ENCODE measurements around the gene CNGA3. TPM values are rescaled to one million over a fixed set of nuclear protein-coding genes. Genes with fewer than 3 reads are reported as not detected.
A peak's percentile ranks its signal among the peaks of the same experiment; 100 is the strongest.

CNGA3 gene
- total RNA-seq, 2 experiments from 2014 or later = not detected

GRCh38 chr2:98445683-98446581 lies 99.7 kb downstream of the CNGA3 start:
- no peaks in the 10 kb centered on the region for H3K36me3 ChIP-seq (ENCODE audit: insufficient read depth, low read length)
- no TSS peak for BruUV-seq (replicated peaks)
- peaks cover 22% of the 10 kb centered on the region for H3K4me1 ChIP-seq (ENCODE audit: insufficient read depth, low read length, poor library complexity, severe bottlenecking)
- no peak overlapping the region for H3K27ac ChIP-seq (ENCODE audit: low read depth, low read length, poor library complexity, severe bottlenecking)
- H3K4me2 ChIP-seq (ENCODE audit: low read length) = peak overlapping the region; percentile 97
- ChIA-PET POLR2A (interaction anchor here (1.0 kb wide), 1 partner anchor 11 kb away, joined by 4 read pairs; no protein-coding TSS in a partner anchor), CTCF (ENCODE audit: unreplicated experiment) (no interaction called here)
- H2AFZ ChIP-seq (ENCODE audit: low read length) = peak overlapping the region; percentile 27; the same call in 1 of the 2 replicates
- H3K79me2 ChIP-seq (ENCODE audit: insufficient read depth, low read depth, low read length) = peaks cover 25% of the 10 kb centered on the region; the same call in 1 of the 2 replicates
- peaks cover 9% of the 10 kb centered on the region; the same call in 1 of the 2 replicates for H4K20me1 ChIP-seq (ENCODE audit: insufficient read depth, low read length)
- no peaks in the 10 kb centered on the region for H3K9me3 ChIP-seq (ENCODE audit: low read length)
- H3K4me3 ChIP-seq (ENCODE audit: low read depth, low read length, poor library complexity, severe bottlenecking) = peak overlapping the region; percentile 87
- no peaks in the 10 kb centered on the region for H3K9me2 ChIP-seq (ENCODE audit: insufficient read depth, low read length)
- DNase-seq (ENCODE audit: low spot score) = peak; percentile 18
- intact Hi-C loops (cut with micrococcal nuclease; ENCODE audit: unreplicated experiment) = loop anchor here (10.0 kb wide), 1 partner anchor 159 kb away; the partner anchor contains the start of genes COA5 and UNC50
- TF ChIP-seq, protein P1, sequence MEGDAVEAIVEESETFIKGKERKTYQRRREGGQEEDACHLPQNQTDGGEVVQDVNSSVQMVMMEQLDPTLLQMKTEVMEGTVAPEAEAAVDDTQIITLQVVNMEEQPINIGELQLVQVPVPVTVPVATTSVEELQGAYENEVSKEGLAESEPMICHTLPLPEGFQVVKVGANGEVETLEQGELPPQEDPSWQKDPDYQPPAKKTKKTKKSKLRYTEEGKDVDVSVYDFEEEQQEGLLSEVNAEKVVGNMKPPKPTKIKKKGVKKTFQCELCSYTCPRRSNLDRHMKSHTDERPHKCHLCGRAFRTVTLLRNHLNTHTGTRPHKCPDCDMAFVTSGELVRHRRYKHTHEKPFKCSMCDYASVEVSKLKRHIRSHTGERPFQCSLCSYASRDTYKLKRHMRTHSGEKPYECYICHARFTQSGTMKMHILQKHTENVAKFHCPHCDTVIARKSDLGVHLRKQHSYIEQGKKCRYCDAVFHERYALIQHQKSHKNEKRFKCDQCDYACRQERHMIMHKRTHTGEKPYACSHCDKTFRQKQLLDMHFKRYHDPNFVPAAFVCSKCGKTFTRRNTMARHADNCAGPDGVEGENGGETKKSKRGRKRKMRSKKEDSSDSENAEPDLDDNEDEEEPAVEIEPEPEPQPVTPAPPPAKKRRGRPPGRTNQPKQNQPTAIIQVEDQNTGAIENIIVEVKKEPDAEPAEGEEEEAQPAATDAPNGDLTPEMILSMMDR (conservative IDR thresholded peaks at IDR 0.05; ENCODE audit: low read length) = no peak
- no peak for TF ChIP-seq EZH2phosphoT487 (IDR thresholded peaks at IDR 0.05; ENCODE audit: borderline replicate concordance, low read depth, low read length)

GRCh38 chr2:98446850-98447249 lies 100.6 kb downstream of the CNGA3 start:
- Histone ChIP-seq H3K27ac (ENCODE audit: low read depth, low read length, poor library complexity, severe bottlenecking) (no peak overlapping the region), H3K9me2 (ENCODE audit: insufficient read depth, low read length) (no peaks in the 10 kb centered on the region), H3K36me3 (ENCODE audit: insufficient read depth, low read length) (no peaks in the 10 kb centered on the region), H3K4me3 (ENCODE audit: low read depth, low read length, poor library complexity, severe bottlenecking) (no peak overlapping the region), H3K4me2 (ENCODE audit: low read length) (peak overlapping the region; percentile 97; the same call in 1 of the 2 replicates), H2AFZ (ENCODE audit: low read length) (no peak overlapping the region), H3K4me1 (ENCODE audit: insufficient read depth, low read length, poor library complexity, severe bottlenecking) (peaks cover 22% of the 10 kb centered on the region), H3K79me2 (ENCODE audit: insufficient read depth, low read depth, low read length) (peaks cover 25% of the 10 kb centered on the region; the same call in 1 of the 2 replicates), H3K9me3 (ENCODE audit: low read length) (no peaks in the 10 kb centered on the region), H4K20me1 (ENCODE audit: insufficient read depth, low read length) (peaks cover 9% of the 10 kb centered on the region; the same call in 1 of the 2 replicates)
- intact Hi-C loops (cut with micrococcal nuclease; ENCODE audit: unreplicated experiment) = loop anchor here (10.0 kb wide), 1 partner anchor 158 kb away; the partner anchor contains the start of genes COA5 and UNC50
- BruUV-seq (replicated peaks) = no TSS peak
- CTCF ChIA-PET (ENCODE audit: unreplicated experiment) = no interaction called here
- DNase-seq (ENCODE audit: low spot score) = no peak
- POLR2A ChIA-PET = interaction anchor here (0.9 to 1.0 kb wide), 2 partner anchors 10 to 14 kb away, joined by 3 to 4 read pairs; no protein-coding TSS in a partner anchor
- TF ChIP-seq EZH2phosphoT487 (IDR thresholded peaks at IDR 0.05; ENCODE audit: borderline replicate concordance, low read depth, low read length) = no peak
- TF ChIP-seq, protein P1 (conservative IDR thresholded peaks at IDR 0.05; ENCODE audit: low read length) = no peak

Other genes with a start within 250 kb of the CNGA3 start
- 14.3 and 28.5 TPM in 2 replicates for gene INPP4A, start 98.4 kb downstream of the CNGA3 start, total RNA-seq (2014; rRNA removed; shearing (Covaris generic))
- gene INPP4A, start 98.4 kb downstream of the CNGA3 start, total RNA-seq (2022) = 27.5 and 28.6 TPM in 2 replicates

Measured in OCI-LY7 (cell line).